Peyer's patch (tissue), 4 donors: ENCODE measurements around the gene PI4K2B.
"Not testable (repeated sequence)": the region's sequence is repeated elsewhere in the genome, so short reads cannot be mapped to it uniquely, and the experiment has no call there.

Source experiments
- CTCF ChIP-seq, 6 experiments: fragments of 450-650 bp in 4 of 6; fragments of 200-600 bp in 2 of 6; sonication (generic) in 1 of 6; IDR thresholded peaks; one replicate each; pipeline ENCODE4 v1.5.1; 2017 to 2019; ENCODE audit warnings: antibody characterized with exemption in 6 of 6, mild to moderate bottlenecking in 3 of 6, moderate library complexity in 1 of 6
- POLR2A ChIP-seq, 2 donors: fragments of 450-650 bp; IDR thresholded peaks; one replicate each; pipeline ENCODE4 v1.5.1; 2017; ENCODE audit warnings: antibody characterized with exemption in 2 of 2, mild to moderate bottlenecking in 2 of 2, moderate library complexity in 2 of 2

- TF ChIP-seq CTCF, POLR2A (IDR thresholded peaks at IDR 0.05): not testable (repeated sequence)
Measured at GRCh38 chr4:25249494-25249893, 15.7 kb downstream of the PI4K2B start.
